HCT116 (cell line): ENCODE data around the gene TXNDC12. TPM values are rescaled to one million over a fixed set of nuclear protein-coding genes. Genes with fewer than 3 reads are reported as not detected.

ENCODE experiments used
- ATAC-seq: fragments of 200-7000 bp; cut with Tn5 transposase; 2 replicates; pipeline ENCODE4 v1.9.1; 2020; ENCODE audit warnings: mild to moderate bottlenecking, moderate library complexity
- BruUV-seq: library from RNA; stranded (reverse); fragments of 400-500 nt; replicated peaks from 2 replicates; lab custom pipeline; 2021; lab: Mats Ljungman, UMichigan
- CTCF ChIA-PET: fragments of 300-600 bp; sonication (Branson Sonifier 250); formaldehyde crosslinking; loops from one replicate; lab custom pipeline; 2021; ENCODE audit warnings: antibody characterized with exemption; lab: Charles Lee
- POLR2A ChIA-PET: fragments of 300-600, 350-600 bp; sonication (Branson Sonifier 250); formaldehyde crosslinking; loops from one replicate; lab custom pipeline; 2021; ENCODE audit warnings: antibody characterized with exemption; lab: Charles Lee
- RAD21 ChIA-PET, 2 experiments: fragments of 300-600 bp; sonication (Branson Sonifier 250); formaldehyde crosslinking; loops; one replicate each; lab custom pipeline; 2023; ENCODE audit warnings: low total read pairs in 2 of 2; ENCODE audit not compliant: uncharacterized antibody in 2 of 2, unreplicated experiment in 2 of 2, low non-redundant PET in 1 of 2; lab: Charles Lee
- DNase-seq: peaks from one replicate; pipeline ENCODE4 v3.0.0-alpha.2; 2010; ENCODE audit warnings: low read depth, low spot score
- H2AFZ ChIP-seq: fragments of 200-600 bp; shearing (Covaris generic), sonication (generic); 2 replicates; pipeline ENCODE4 v1.6.1; 2017; ENCODE audit warnings: low read depth, mixed run types, mixed read lengths, antibody characterized with exemption, low read length; ENCODE audit not compliant: poor library complexity, severe bottlenecking
- H3K27ac ChIP-seq: 2 replicates; pipeline ENCODE4 v1.5.1; 2012; ENCODE audit warnings: low read depth, low read length
- H3K27me3 ChIP-seq: fragments of 200-600 bp; sonication (generic); 2 replicates; pipeline ENCODE4 v1.6.1; 2016; ENCODE audit warnings: mixed run types, low read length, mixed read lengths; ENCODE audit not compliant: insufficient read depth
- H3K36me3 ChIP-seq, 2 experiments: fragments of 200-500 bp in 1 of 2; fragments of 200-600 bp in 1 of 2; sonication (Bioruptor generic) in 1 of 2; sonication (generic) in 1 of 2; 2 replicates each; pipeline versions ENCODE4 v1.5.1 to v1.6.1; 2014 to 2016; ENCODE audit warnings: low read length in 2 of 2, inconsistent platforms in 1 of 2, mixed read lengths in 1 of 2, mixed run types in 1 of 2; ENCODE audit not compliant: insufficient read depth in 2 of 2, control insufficient read depth in 1 of 2
- H3K4me1 ChIP-seq, 2 experiments: fragments of 200-600 bp in 1 of 2; sonication (generic) in 1 of 2; 2 replicates each; pipeline versions ENCODE4 v1.5.1 to v1.6.1; 2012 to 2017; ENCODE audit warnings: low read length in 2 of 2, inconsistent platforms in 1 of 2, mild to moderate bottlenecking in 1 of 2, mixed read lengths in 1 of 2, mixed run types in 1 of 2, moderate library complexity in 1 of 2; ENCODE audit not compliant: insufficient read depth in 2 of 2, control insufficient read depth in 1 of 2
- H3K4me2 ChIP-seq: fragments of 200-600 bp; sonication (generic); 2 replicates; pipeline ENCODE4 v1.6.1; 2017; ENCODE audit warnings: mixed run types, low read length, mixed read lengths
- H3K4me3 ChIP-seq, 2 experiments: fragments of 200-600 bp in 1 of 2; sonication (generic) in 1 of 2; replicated peaks in 1 of 2; 2 replicates each; pipeline ENCODE4 v1.5.1; 2011 to 2016; ENCODE audit warnings: low read length in 2 of 2, control low read depth in 1 of 2, low read depth in 1 of 2, mild to moderate bottlenecking in 1 of 2, mixed read lengths in 1 of 2, mixed run types in 1 of 2
- H3K79me2 ChIP-seq: fragments of 200-600 bp; sonication (generic); 2 replicates; pipeline ENCODE4 v1.6.1; 2017; ENCODE audit warnings: mild to moderate bottlenecking, mixed run types, low read length, moderate library complexity, mixed read lengths; ENCODE audit not compliant: insufficient read depth
- H3K9ac ChIP-seq: fragments of 200-600 bp; sonication (generic); 2 replicates; pipeline ENCODE4 v1.6.1; 2016; ENCODE audit warnings: low read length, mixed read lengths
- H3K9me2 ChIP-seq: fragments of 200-600 bp; sonication (generic), shearing (Covaris generic); 2 replicates; pipeline ENCODE4 v1.6.1; 2017; ENCODE audit warnings: mixed run types, mild to moderate bottlenecking, moderate library complexity; ENCODE audit not compliant: insufficient read depth
- H3K9me3 ChIP-seq, 2 experiments: fragments of 200-500 bp in 1 of 2; fragments of 200-600 bp in 1 of 2; sonication (Bioruptor generic) in 1 of 2; sonication (generic) in 1 of 2; 2 replicates each; pipeline ENCODE4 v1.6.1; 2014 to 2017; ENCODE audit warnings: low read length in 2 of 2, mixed read lengths in 2 of 2, inconsistent platforms in 1 of 2, low read depth in 1 of 2, mild to moderate bottlenecking in 1 of 2, mixed run types in 1 of 2, moderate library complexity in 1 of 2; ENCODE audit not compliant: control insufficient read depth in 1 of 2, insufficient read depth in 1 of 2
- H4K20me1 ChIP-seq: fragments of 200-600 bp; sonication (generic), shearing (Covaris generic); 2 replicates; pipeline ENCODE4 v1.6.1; 2017; ENCODE audit warnings: mixed run types, mild to moderate bottlenecking, moderate library complexity; ENCODE audit not compliant: insufficient read depth
- CEBPB ChIP-seq: IDR thresholded peaks from 2 replicates; pipeline ENCODE4 v1.6.1; 2012; ENCODE audit warnings: low read depth
- CTCF ChIP-seq, 3 experiments: fragments of 200-600 bp in 1 of 3; sonication (generic) in 1 of 3; IDR thresholded peaks in 2 of 3; conservative IDR thresholded peaks in 1 of 3; 2 replicates each; pipeline ENCODE4 v1.5.1; 2012 to 2017; ENCODE audit warnings: low read depth in 2 of 3, low read length in 2 of 3, antibody characterized with exemption in 1 of 3, borderline replicate concordance in 1 of 3, control low read depth in 1 of 3, mild to moderate bottlenecking in 1 of 3, mixed read lengths in 1 of 3, mixed run types in 1 of 3, moderate library complexity in 1 of 3; ENCODE audit not compliant: insufficient read depth in 1 of 3
- EGR1 ChIP-seq: IDR thresholded peaks from 2 replicates; pipeline ENCODE4 v1.6.1; 2012; ENCODE audit warnings: low read depth
- ELF1 ChIP-seq: IDR thresholded peaks from 2 replicates; pipeline ENCODE4 v1.6.1; 2012; ENCODE audit warnings: low read depth, borderline replicate concordance
- EZH2phosphoT487 ChIP-seq: fragments of 200-600 bp; IDR thresholded peaks from 2 replicates; pipeline ENCODE4 v1.6.1; 2018; ENCODE audit warnings: antibody characterized with exemption, borderline replicate concordance
- JUND ChIP-seq: IDR thresholded peaks from 2 replicates; pipeline ENCODE4 v1.6.1; 2012
- MAX ChIP-seq: IDR thresholded peaks from 2 replicates; pipeline ENCODE4 v1.6.1; 2012
- POLR2AphosphoS5 ChIP-seq: IDR thresholded peaks from 2 replicates; pipeline ENCODE4 v1.6.1; 2011; ENCODE audit warnings: mild to moderate bottlenecking, low read depth, low read length, moderate library complexity
- RAD21 ChIP-seq: IDR thresholded peaks from 2 replicates; pipeline ENCODE4 v1.6.1; 2012; ENCODE audit warnings: low read depth, mild to moderate bottlenecking
- SIN3A ChIP-seq: IDR thresholded peaks from 2 replicates; pipeline ENCODE4 v1.6.1; 2012; ENCODE audit warnings: low read depth
- SP1 ChIP-seq: IDR thresholded peaks from 2 replicates; pipeline ENCODE4 v1.6.1; 2012; ENCODE audit warnings: low read depth
- SRF ChIP-seq: IDR thresholded peaks from 2 replicates; pipeline ENCODE4 v1.6.1; 2012; ENCODE audit warnings: low read depth
- YY1 ChIP-seq: IDR thresholded peaks from 2 replicates; pipeline ENCODE4 v1.6.1; 2011; ENCODE audit warnings: low read length, low read depth, moderate library complexity, mild to moderate bottlenecking; ENCODE audit not compliant: insufficient replicate concordance; ENCODE audit errors: extremely low read depth
- ZBTB33 ChIP-seq: IDR thresholded peaks from 2 replicates; pipeline ENCODE4 v1.6.1; 2011; ENCODE audit warnings: mild to moderate bottlenecking, low read length, moderate library complexity; ENCODE audit not compliant: insufficient replicate concordance; ENCODE audit errors: extremely low read depth
- ZNF274 ChIP-seq: fragments of 200-500 bp; sonication (Bioruptor generic); IDR thresholded peaks from 2 replicates; pipeline ENCODE4 v1.6.1; 2014; ENCODE audit warnings: mild to moderate bottlenecking, low read depth, low read length, inconsistent platforms
- intact Hi-C: fragments of 100-400 bp; cut with micrococcal nuclease; formaldehyde crosslinking; loops from 2 replicates; pipeline ENCODE4 v1.10.0; 2022
- total RNA-seq: library from RNA; stranded (reverse); gene quantifications from one replicate; pipeline ENCODE4 v1.2.1, GENCODE V29; 2021; ENCODE audit not compliant: unreplicated experiment

The TXNDC12 gene
- total RNA-seq, 1 experiment from 2014 or later: 82.8 TPM

GRCh38 chr1:52098139-52098871, 43.3 kb upstream of the TXNDC12 start:
- ATAC-seq: no peak
- Histone ChIP-seq H3K9me3 (no peaks in the 10 kb centered on the region), H3K79me2 (no peaks in the 10 kb centered on the region), H3K27me3 (no peaks in the 10 kb centered on the region), H3K4me3 (no peak overlapping the region), H3K27ac (no peak overlapping the region), H3K4me2 (no peak overlapping the region), H3K9ac (no peak overlapping the region), H4K20me1 (no peaks in the 10 kb centered on the region), H3K4me1 (no peaks in the 10 kb centered on the region), H3K9me2 (no peaks in the 10 kb centered on the region), H2AFZ (no peak overlapping the region), H3K36me3 (no peaks in the 10 kb centered on the region)
- intact Hi-C loops: no loop called here
- BruUV-seq: no TSS peak
- CTCF ChIA-PET: no interaction called here
- POLR2A ChIA-PET: no interaction called here
- RAD21 ChIA-PET: no interaction called here
- TF ChIP-seq EGR1 (no peak), POLR2AphosphoS5 (no peak), YY1 (no peak), SRF (no peak), MAX (no peak), SIN3A (no peak), SP1 (no peak), ZBTB33 (no peak), RAD21 (no peak), CEBPB (no peak), ZNF274 (no peak), CTCF (IDR thresholded peaks at IDR 0.05 in 2 of 3, conservative IDR thresholded peaks at IDR 0.05 in 1 of 3; ENCODE audit: borderline replicate concordance in 1 of 3, insufficient read depth in 1 of 3, low read depth in 2 of 3, low read length in 2 of 3) (no peak), ELF1 (no peak), EZH2phosphoT487 (no peak), JUND (no peak)
- DNase-seq: no peak
